Kidney glomerular epithelial cell (primary cell): ENCODE measurements around the gene ACTR5.
A peak's percentile ranks its signal among the peaks of the same experiment; 100 is the strongest.
"Not testable (repeated sequence)": the region's sequence is repeated elsewhere in the genome, so short reads cannot be mapped to it uniquely, and the experiment has no call there.

Experiments
- DNase-seq: peaks from one replicate; lab custom pipeline; 2025; lab: John Stamatoyannopoulos, UW

Gene ACTR5

DNA sequence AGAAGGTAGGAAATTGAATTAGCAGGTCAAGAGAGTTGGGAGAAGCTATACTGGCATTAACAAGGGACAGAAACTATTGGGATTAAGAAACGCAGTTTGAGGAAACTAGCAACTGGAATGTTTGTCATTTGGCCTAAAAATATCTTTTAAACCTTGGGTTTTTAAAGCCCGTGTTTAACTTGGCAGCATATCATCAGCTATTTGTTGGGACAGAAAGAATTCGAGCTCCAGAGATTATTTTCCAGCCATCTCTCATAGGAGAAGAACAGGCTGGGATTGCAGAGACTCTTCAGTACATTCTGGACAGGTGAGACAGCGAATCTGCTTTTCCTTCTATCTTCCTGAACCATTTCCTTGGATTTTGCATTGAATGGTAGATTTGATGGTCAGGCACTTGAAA is 17.8 kb downstream of the ACTR5 start:
- DNase-seq = no peak

DNA sequence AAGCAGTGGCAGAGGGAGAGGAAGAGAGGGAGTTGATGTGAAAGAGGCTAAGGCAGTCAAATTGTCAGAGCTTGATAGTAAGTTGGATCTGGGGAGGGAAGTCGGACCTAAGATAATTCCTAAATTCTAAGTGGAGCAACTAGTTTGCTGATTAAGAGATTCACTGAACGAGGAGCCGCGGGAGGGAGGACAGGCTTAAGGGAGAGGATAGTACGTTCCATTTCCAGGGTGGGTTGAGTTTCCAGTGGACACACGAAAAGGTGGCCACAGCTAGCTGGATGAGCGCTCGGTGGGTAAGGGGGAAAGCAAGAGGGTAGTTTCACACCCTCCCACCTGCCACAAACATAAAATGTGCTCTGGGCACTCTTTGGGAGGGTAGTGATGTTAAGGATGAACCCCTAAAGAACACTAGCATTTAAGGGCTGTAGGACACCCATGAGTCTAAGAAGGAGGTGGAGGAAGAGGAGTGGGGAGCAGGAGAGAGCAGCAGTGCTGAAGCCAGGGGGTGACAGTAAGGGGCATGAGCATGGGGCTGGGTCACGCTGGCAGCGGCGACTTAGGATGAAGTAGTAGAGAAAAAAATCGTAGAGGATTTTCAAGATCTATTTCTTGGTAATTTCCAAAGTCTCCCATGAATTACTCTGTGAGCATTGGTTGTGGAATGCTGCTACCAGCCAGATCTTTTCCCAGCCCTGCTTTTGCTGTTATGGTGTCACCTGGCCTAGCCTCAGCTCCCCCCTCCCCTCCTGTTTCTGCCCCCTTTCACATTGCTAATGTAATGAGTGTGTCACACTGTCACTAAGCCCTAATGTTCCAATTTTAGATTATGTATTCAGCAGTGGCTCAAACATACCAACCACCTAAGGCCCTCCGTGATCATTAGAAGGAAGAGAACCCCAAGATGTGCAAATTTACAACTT is 21.4 kb downstream of the ACTR5 start:
- DNase-seq = no peak

DNA sequence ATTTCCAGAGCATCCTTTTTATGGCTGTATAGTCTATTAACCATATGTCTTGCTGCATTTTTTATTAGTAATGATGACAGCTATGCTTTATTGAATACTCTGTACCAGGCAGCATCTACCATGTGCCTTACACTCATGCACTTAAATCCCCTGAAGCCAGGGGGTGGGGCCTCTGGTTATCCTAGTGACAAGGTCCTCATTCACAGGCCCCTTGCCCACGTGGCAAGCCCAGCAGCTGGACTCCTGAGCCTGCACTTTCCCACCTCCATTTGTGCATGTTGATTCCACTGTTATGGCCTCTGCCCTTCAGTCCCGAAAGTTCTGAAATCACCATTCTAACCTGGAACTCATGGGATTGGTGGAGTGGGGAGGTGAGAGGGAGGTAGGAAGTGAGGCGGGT is 22.3 kb downstream of the ACTR5 start:
- no peak for DNase-seq

DNA sequence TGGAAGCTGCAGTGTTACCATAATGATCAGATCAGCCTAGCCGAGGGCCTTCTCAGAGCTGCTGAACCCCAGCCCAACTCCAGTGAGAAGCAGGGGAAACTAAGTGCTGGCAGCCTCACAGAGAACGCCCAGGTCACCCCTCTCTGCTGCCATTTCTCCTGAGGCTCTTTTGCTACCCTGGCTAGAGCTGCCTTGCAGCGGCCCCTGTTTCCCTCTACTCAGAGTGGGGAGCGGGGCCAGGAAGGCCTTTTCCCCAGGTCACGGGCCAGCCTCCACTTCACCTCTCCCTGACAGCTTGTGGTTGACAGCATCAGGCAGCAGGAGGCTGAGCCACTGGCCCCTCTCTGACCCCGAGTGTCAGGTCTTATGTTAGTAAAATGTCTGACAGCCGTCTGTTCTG is 22.7 kb downstream of the ACTR5 start:
- DNase-seq = no peak

DNA sequence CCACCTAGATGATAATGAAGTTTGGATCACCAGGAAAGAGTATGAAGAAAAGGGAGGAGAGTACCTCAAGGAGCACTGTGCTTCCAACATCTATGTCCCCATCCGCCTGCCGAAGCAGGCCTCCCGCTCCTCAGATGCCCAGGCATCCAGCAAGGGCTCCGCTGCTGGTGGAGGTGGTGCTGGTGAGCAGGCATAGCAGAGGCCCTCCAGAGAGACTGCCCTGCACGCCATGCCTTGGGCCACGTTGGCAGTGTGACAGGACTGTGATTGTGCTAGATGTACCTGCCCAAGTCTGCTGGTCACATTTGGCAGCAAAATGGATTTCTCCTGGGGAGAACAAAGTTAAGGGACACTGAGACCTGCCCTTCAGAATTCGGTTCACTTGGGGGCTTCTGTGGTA is 23.4 kb downstream of the ACTR5 start:
- no peak for DNase-seq

DNA sequence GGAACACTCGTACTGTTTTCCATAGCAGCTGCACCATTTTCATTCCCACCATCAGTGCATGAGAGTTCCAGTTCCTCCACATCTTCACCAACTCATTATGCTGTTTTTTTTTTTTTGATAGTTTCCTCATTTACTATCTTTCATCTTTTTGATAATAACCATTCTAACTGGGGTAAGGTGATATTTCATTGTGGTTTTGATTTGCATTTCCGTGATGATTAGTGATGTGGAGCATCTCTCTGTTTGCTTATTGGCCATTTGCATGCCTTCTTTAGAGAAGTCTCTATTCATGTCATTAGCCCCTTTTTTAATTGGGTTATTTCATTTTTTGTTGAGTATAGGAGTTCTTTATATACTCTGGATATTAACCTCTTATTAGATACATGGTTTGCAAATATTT is 25.9 kb downstream of the ACTR5 start:
- no peak for DNase-seq

DNA sequence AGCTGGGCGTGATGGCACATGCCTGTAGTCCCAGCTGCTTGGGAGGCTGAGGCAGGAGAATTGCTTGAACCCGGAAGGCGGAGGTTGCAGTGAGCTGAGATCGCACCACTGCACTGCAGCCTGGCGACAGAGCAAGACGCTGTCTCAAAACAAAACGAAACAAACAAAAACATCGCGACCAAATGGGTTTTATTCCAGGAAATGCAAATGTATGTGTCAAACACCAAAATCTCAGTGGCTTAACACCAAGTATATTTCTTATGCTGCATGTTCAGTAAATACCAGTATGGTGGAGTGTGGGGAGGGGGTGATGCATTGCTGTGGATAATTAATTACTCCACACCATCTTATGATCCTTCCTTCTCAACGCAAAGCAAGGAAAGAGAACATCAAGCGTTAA is 28.1 kb downstream of the ACTR5 start:
- DNase-seq = no peak

DNA sequence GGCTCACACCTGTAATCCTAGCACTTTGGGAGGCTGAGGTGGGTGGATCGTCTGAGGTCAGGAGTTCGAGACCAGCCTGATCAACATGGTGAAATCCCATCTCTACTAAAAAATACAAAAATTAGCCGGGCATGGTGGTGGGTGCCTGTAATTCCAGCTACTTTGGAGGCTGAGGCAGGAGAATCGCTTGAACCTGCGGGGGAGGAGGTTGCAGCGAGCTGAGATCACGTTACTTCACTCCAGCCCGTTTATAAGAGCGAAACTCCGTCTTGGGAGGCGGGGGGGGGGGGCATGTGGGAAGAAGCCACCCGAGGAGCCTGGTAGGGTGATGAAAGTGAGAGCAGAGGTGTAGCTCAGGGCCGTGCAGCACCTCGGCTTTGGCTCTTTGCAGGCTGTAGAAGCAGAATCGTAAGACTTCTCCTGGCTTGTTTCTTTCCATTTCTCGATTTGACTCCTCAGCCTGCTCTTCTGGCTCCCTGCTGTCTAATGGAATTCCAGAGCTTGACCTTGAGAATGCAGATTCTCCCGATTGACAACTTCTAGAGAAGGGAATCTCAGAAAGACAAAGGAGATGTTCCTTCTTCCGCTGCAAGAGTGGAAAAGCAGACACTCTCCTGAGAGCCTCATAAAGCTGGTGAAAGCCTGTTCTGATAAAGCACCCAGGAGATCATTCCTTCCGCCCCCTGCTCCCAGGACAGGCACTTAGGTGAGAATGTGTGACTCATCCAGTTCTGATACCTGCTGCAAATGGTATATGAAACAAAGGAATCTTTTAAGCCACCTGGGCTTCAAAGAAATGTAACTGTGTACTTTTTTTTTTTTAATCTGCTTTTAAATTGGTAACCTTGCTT is 31.2 kb downstream of the ACTR5 start:
- no peak for DNase-seq

DNA sequence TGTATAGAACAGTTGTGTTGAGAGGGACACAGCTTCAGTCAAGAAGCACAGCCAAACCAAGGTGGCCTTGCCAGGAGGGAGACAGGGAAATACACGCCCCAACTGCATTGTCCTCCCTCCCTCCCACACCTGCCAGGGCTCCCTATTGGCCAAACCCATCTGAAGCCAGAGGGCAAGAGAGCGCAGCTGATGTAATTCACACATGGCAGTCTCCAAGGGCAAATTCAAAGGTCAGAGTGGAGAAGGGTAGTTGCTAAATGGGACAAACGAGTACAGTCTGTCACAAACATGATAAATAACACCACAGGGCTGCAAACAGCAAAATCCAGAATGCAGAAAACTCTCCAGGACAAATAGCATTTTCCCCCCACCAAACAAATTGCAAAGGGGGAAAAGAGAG is 34.0 kb downstream of the ACTR5 start:
- DNase-seq = no peak

DNA sequence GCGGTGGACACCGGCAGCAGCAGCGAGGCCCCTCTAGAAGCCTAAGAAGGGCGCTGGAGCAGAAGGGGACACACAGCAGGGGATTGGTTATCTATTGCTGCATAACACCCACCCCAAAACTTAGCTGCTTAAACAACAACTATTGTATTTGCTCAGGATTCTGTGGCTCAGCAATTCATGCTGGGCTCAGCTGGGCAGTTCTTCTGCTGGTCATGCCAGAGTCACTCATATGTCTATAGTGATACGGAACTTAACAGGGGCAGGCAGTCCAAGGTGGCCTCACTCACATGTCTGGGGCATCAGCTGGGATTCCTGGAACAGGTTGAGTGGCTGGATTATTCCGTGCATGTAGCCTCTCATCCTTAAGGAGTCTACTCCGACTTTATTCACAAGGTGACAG is 39.6 kb downstream of the ACTR5 start:
- DNase-seq = no peak

DNA sequence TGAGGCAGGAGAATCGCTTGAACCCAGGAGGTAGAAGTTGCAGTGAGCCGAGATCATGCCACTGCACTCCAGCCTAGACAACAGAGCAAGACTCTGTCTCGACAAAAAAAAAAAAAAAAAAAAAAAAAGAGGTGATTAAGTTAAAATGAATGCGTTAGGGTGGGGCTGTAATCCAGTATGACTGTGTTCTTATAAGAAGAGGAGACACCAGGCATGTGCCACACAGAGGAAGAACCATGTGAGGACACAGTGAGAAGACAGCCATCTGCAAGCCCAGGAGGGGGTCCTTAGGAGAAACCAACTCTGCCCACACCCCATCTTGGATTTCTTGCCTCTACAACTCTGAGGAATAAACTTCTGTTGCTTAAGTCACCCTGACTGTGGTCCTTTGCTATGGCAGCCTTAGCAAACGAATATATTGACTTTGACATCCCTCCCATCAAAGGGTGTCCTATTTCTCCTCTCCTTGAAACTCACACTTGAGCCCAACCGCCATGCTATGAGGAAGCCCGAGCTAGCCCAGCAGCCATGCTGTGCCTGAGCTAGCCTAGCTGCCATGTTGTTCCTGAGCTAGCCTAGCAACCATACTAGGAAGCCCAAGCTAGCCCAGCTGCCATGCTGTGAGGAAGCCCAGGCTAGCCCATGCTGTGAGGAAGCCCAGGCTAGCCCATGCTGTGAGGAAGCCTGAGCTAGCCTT is 41.4 kb downstream of the ACTR5 start:
- DNase-seq = no peak

DNA sequence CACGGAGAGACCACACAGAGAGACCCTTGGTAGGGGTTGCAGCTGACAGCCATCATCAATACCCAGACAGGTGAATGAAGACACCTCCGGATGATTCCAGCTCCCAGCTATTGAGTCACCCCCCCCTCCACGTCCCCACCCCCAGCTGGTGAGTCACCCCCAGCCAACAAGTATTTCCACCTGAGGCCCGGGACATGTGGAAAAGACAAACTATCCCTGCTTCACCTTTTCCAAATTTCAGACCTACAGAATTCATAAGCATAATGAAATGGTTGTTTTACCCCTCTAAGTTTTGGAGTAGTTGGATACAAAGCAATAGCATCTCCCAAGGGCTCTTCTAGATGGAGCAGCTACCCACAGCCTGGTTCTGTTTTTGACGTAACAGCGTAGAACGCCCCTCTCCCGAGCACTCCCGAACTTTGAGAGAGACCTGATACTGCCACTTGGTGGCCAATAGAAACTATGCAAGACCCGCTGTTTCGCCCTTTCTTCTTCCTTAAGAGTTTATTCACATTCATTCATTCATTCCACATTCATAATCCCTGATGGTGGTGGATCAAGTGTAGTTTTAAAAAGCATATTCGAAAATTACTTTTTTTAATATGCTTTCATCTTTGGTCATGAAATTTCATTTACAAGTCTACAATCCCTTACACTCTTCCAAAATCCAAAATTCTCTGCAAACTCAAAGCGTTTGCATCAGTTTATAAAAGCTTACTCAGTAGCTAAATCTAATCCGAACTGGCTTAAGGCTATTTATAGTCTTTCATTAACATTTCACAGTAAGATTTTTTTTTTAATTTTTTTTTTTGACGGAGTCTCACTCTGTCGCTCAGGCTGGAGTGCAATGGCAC is 42.2 kb downstream of the ACTR5 start:
- peak; percentile 25 for DNase-seq

DNA sequence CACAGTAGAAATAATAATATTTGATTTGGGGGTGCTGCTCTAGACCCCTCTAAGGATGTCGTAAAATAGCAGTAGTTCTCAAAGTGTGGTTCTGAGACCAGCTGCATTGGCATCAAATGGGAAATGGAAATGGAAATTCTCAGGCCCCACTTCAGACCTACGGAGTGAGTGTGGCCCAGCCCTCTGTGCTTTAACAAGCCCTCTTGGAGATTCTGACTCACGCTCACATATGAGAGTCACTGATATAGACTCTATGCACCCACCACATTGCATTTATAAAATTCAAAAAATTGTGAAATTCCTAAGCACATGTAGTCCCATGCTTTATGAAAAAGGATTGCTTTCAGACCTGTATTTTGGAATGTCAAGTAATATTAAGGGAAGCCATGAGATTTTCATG is 43.0 kb downstream of the ACTR5 start:
- no peak for DNase-seq

DNA sequence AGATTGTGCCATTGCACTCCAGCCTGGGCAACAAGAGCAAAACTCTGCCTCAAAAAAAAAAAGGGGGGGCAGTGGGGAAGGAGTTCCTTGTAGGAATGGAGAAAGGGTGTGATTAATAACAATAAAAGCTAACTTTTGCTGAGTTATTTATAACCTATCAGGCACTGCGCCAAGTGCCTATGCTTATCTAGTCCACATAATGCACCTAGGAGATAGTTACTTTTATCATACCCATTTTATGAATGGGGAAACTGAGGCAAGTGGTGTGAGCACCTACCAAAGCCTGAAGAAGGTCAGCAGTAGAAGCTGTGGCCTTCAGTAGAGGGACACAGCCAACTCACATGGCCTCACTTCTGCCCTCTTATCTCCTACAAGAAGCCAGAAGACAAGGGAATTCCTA is 43.7 kb downstream of the ACTR5 start:
- no peak for DNase-seq

DNA sequence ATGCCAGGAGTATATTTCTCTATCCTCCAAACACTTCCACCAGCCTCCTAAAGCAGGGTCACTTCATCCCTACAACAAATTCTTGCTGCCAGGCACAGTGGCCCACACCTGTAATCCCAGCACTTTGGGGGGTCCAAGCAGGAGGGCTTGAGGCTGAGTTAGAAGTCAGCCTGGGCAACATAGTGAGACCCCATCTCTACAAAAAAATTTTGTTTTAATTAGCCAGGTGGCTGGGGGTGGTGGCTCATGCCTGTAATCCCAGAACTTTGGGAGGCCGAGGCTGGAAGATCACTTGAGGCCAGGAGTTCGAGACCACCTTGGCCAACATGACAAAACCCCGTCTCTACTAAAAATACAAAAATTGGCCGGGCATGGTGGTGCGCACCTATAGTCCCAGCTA is 45.8 kb downstream of the ACTR5 start:
- DNase-seq = not testable (repeated sequence)

DNA sequence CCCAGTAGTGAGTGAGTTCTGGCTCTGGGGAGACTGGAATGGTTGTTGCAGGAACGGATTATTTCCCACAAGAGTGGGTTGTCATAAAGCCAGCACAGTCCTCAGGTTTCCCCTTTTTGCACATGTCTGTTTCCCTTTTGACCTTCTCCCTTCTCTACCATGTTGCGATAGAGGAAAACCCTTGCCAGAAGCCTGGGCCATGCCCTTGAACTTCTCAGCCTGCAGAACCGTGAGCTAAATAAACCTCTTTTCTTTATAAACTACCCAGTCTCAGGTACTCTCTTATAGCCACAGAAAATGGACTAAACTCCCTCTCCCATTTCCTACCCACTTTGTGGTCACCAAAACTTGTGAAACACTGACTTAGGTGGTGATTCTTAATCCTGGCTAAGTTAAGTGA is 50.0 kb downstream of the ACTR5 start:
- no peak for DNase-seq

DNA sequence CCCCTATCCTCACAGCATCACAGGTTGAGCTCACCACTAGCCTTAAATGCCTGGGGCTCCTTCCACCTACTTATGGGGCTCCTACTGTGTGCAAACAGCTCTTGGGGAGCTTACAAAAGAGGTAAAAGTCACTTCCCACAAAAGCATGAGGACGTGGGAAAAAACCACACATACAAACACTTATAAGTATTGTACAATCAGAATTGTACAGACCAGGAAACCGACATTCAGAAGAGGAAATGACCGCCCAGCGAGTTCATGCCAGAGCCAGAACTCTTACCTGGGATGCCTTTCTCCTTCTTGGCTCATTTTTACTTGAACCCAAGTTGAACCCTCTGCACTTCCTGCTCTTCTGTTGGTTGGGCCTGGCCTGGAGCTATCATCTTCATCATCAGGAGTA is 50.9 kb downstream of the ACTR5 start:
- no peak for DNase-seq

DNA sequence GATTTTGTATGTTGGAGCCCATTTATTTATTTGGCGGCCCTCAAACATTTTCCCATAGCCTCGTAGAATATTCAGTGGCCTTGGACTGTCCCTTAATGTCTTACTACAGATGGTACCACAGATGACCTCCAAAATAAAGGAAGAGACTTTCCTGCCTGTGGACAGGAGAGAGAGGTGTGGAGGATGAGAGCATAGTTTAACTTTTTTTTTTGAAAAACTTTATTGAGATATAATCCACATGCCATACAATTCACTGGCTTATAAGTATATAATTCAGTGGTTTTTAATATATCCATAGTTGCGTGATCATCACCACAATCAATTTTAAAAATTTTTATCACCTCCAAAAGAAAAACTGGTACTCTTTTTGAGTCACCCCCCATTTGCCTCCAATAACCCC is 52.6 kb downstream of the ACTR5 start:
- DNase-seq = no peak

DNA sequence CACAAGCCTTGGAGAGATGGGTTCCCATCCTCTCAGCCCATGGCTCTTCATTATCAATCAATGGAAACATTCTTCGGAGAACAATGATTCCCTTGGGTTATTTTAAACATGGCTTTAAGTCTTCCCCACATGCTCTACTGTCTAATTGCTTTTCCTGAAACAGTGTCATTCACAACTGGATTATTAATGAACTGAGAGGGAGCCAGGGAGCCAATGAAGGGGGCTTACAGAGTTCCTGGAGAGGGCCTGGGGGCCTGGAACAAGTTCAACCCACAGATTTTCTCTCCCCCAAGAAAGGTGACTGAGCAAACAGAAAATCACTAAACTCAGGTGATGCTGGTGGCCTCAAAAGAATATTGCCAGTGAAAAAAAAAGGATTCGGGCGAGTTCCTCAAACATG is 56.0 kb downstream of the ACTR5 start:
- DNase-seq = no peak

DNA sequence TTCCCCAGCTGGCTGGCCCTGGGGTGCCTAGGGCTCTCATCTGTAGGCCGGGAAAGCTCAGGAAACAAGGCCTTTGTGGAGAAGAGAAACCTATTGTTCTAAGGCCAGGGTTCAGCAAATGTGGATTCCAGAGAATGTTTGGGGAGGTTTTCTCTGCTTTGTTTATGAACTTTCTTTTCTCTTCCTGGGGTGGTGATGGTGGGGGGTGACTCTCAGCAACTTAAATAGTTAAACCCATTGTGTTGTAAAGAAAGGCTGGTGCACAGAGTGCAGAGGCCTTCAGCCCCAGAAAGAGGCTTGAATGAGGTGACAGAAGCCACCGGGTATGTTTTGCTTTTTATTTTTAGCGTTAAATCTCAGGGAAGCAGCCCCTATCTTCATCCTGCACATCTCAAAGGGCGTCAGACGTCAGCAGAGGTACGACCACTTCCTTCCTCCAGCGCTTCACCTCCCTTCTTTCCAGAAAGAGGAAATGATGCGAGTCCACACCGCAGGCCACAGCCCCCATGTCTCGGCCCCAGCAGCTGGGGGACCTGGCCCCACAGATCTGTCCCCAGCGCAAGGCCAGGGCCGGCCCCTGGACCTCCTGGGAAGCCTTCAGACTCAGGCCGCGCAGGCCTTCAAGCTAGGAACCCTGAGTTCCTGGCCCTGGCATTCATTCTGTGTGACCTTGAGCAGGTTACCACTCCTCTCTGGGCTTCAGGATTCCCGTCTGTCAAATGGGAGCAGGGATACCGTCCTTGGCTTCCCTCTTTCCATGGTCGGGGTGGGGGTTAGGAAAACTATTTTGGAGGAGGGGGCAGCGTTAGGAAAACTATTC is 56.6 kb downstream of the ACTR5 start:
- no peak for DNase-seq

DNA sequence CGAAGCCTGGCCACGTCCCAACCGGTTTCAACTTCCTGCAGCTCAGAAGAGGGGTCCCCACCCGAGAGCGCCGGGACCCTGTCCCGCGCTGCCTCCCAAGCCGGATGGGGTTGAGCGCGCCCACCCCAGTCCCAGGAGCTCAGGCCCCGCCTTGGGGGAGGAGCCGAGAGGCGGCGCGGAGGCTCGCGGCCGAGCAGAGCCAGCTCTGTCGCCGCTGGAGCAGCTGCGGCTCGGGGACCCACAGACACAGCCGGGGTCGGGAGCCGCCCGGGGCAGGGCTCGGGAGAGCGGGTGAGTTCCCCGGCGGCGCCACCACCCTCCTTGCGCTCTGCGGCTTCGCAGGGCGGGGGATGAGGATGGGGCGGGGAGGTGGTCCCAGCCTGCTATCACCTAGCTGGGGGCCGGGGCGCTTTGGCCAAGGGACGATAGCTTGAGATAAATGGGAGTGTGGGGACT is 57.3 kb downstream of the ACTR5 start, which contains the start of gene PPP1R16B:
Gene PPP1R16B, plus strand, starts transcription at position 196 of the 456 bp plus-strand sequence. CDS start 30,229 bp downstream, outside the sequence.
- no peak for DNase-seq
